ENCODE measurements around the gene NTSR2. TPM values are rescaled to one million over a fixed set of nuclear protein-coding genes. Genes with fewer than 3 reads are reported as not detected.
A peak's percentile ranks its signal among the peaks of the same experiment; 100 is the strongest.

The NTSR2 gene
- total RNA-seq, 6 experiments from 2014 or later, result not detected

- no peak for DNase-seq
- no peak overlapping the region for H3K27ac Mint-ChIP-seq
- H3K4me3 Mint-ChIP-seq, result no peak overlapping the region
- H3K36me3 Mint-ChIP-seq (ENCODE audit: low read depth), result peaks cover 5% of the 10 kb centered on the region; the same call in 1 of the 2 replicates
- peaks cover 23% of the 10 kb centered on the region for H3K4me1 Mint-ChIP-seq (ENCODE audit: low read depth)
- TF ChIP-seq CTCF (IDR thresholded peaks at IDR 0.05), result no peak
- peaks cover 6% of the 10 kb centered on the region; the same call in 1 of the 2 replicates for H3K9me3 Mint-ChIP-seq
- peaks cover 6% of the 10 kb centered on the region for H3K27me3 Mint-ChIP-seq (ENCODE audit: insufficient read depth)
Measured at GRCh38 chr2:11710632-11711353, 40.8 kb upstream of the NTSR2 start.

- peaks cover 4% of the 10 kb centered on the region for H3K27me3 Mint-ChIP-seq (ENCODE audit: insufficient read depth)
- H3K36me3 Mint-ChIP-seq (ENCODE audit: low read depth), result peaks cover 10% of the 10 kb centered on the region; the same call in 1 of the 2 replicates
- H3K4me3 Mint-ChIP-seq, result no peak overlapping the region; the same call in 1 of the 2 replicates
- peaks cover 23% of the 10 kb centered on the region for H3K4me1 Mint-ChIP-seq (ENCODE audit: low read depth)
- no peak overlapping the region for H3K27ac Mint-ChIP-seq
- peaks cover 11% of the 10 kb centered on the region for H3K9me3 Mint-ChIP-seq
- no peak for TF ChIP-seq CTCF (IDR thresholded peaks at IDR 0.05)
- DNase-seq, result peak; percentile 72
Measured at GRCh38 chr2:11710210-11710609, 40.2 kb upstream of the NTSR2 start.

GRCh38 chr2:11709293-11709692 is 39.3 kb upstream of the NTSR2 start:
- no peak for TF ChIP-seq CTCF (IDR thresholded peaks at IDR 0.05)
- H3K4me3 Mint-ChIP-seq, result no peak overlapping the region
- H3K9me3 Mint-ChIP-seq, result peaks cover 12% of the 10 kb centered on the region
- peaks cover 23% of the 10 kb centered on the region for H3K4me1 Mint-ChIP-seq (ENCODE audit: low read depth)
- no peak for DNase-seq
- H3K27ac Mint-ChIP-seq, result no peak overlapping the region
- peaks cover 4% of the 10 kb centered on the region for H3K27me3 Mint-ChIP-seq (ENCODE audit: insufficient read depth)
- peaks cover 10% of the 10 kb centered on the region; the same call in 1 of the 2 replicates for H3K36me3 Mint-ChIP-seq (ENCODE audit: low read depth)

- Mint-ChIP-seq H3K9me3 (peaks cover 12% of the 10 kb centered on the region), H3K27ac (no peak overlapping the region), H3K4me1 (ENCODE audit: low read depth) (peaks cover 23% of the 10 kb centered on the region), H3K27me3 (ENCODE audit: insufficient read depth) (no peaks in the 10 kb centered on the region; the same call in none of the 2 replicates), H3K4me3 (no peak overlapping the region), H3K36me3 (ENCODE audit: low read depth) (peaks cover 10% of the 10 kb centered on the region; the same call in 1 of the 2 replicates)
- no peak for TF ChIP-seq CTCF (IDR thresholded peaks at IDR 0.05)
- no peak for DNase-seq
Measured at GRCh38 chr2:11708106-11708505, 38.1 kb upstream of the NTSR2 start.

GRCh38 chr2:11705711-11706110 is 35.7 kb upstream of the NTSR2 start:
- no peak overlapping the region for H3K27ac Mint-ChIP-seq
- peaks cover 10% of the 10 kb centered on the region; the same call in 1 of the 2 replicates for H3K36me3 Mint-ChIP-seq (ENCODE audit: low read depth)
- H3K9me3 Mint-ChIP-seq, result peaks cover 12% of the 10 kb centered on the region
- TF ChIP-seq CTCF (IDR thresholded peaks at IDR 0.05), result no peak
- DNase-seq, result no peak
- peaks cover 18% of the 10 kb centered on the region for H3K4me1 Mint-ChIP-seq (ENCODE audit: low read depth)
- no peaks in the 10 kb centered on the region; the same call in none of the 2 replicates for H3K27me3 Mint-ChIP-seq (ENCODE audit: insufficient read depth)
- H3K4me3 Mint-ChIP-seq, result no peak overlapping the region

All from HFFc6 (cell line).